Measurements from ENCODE around the gene PDK4. TPM values are rescaled to one million over a fixed set of nuclear protein-coding genes. Genes with fewer than 3 reads are reported as not detected.

PDK4 gene
- total RNA-seq: 100 to 1,000 TPM in 3 of 5 donors, 10 to 100 TPM in 2; 83.5 to 697 (median 176) TPM
- 100 to 1,000 TPM in 1 of 3 donors, 10 to 100 TPM in 2; 53.5 to 122 (median 93.5) TPM for polyA plus RNA-seq
- long read RNA-seq, donor 1, partial matches to known transcripts: 0 of 2 reads
- long read RNA-seq, donor 1, other reads (novel, unspliced or antisense): 0 of 2 reads
- long read RNA-seq, donor 2, partial matches to known transcripts: 0 of 4 reads
- long read RNA-seq, donor 2, other reads (novel, unspliced or antisense): 0 of 4 reads
- long read RNA-seq, donor 3, partial matches to known transcripts: 0 of 2 reads
- long read RNA-seq, donor 3, other reads (novel, unspliced or antisense): 0 of 2 reads
- long read RNA-seq, donor 4, partial matches to known transcripts: 0 of 1 reads
- long read RNA-seq, donor 4, other reads (novel, unspliced or antisense): 0 of 1 reads
- long read RNA-seq, donor 5, transcript PDK4-201 (11 exons, 3,576 nt): major isoform, 6 of 6 reads
- long read RNA-seq, donor 5, partial matches to known transcripts: 0 of 6 reads
- long read RNA-seq, donor 5, other reads (novel, unspliced or antisense): 0 of 6 reads
- long read RNA-seq, donor 6, partial matches to known transcripts: 0 of 2 reads
- long read RNA-seq, donor 6, other reads (novel, unspliced or antisense): 0 of 2 reads
- long read RNA-seq, donor 7, partial matches to known transcripts: 0 of 1 reads
- long read RNA-seq, donor 7, other reads (novel, unspliced or antisense): 0 of 1 reads
- long read RNA-seq, donor 8, partial matches to known transcripts: 0 of 1 reads
- long read RNA-seq, donor 8, other reads (novel, unspliced or antisense): 0 of 1 reads
- long read RNA-seq, donor 9: 0 reads
- long read RNA-seq, donor 10, partial matches to known transcripts: 0 of 1 reads
- long read RNA-seq, donor 10, other reads (novel, unspliced or antisense): 0 of 1 reads

- Histone ChIP-seq H3K36me3 (peaks cover 0 to 47% (median 34%) of the 10 kb centered on the region in 4 donors), H3K27me3 (peaks cover 0 to 7% (median 0%) of the 10 kb centered on the region in 3 donors), H3K9me3 (no peaks in the 10 kb centered on the region), H3K4me1 (peaks cover 11 to 45% (median 24%) of the 10 kb centered on the region in 4 donors), H3K4me3 (peak within 1 kb of the TSS; percentile 71 to 83 (median 80)), H3K27ac (peak within 1 kb of the TSS; percentile 95 to 98 (median 97))
- DNase-seq: peak; percentile 94 to 98
- 0 to 2% (median 2%) methylated on average over 20 to 63 of the region's 63 CpGs for WGBS, 5 donors
- TF ChIP-seq CTCF (IDR thresholded peaks at IDR 0.05) (no peak), POLR2A (IDR thresholded peaks at IDR 0.05) (peak in 2 of 4 donors; percentile 67 to 86), POLR2AphosphoS5 (IDR thresholded peaks at IDR 0.05) (peak; percentile 89 to 94 (median 90)), EP300 (IDR thresholded peaks at IDR 0.05) (peak; percentile 62)
- intact Hi-C loops (cut with DNase I; ENCODE audit: low total_unique reads): no loop called here
These were observed at the start of gene PDK4 for GRCh38 chr7:95596198-95597063. Gene PDK4, minus strand, starts transcription at chr7:95596516. Its CDS starts 223 bp downstream, at chr7:95596293.

- Histone ChIP-seq H3K27ac (no peak overlapping the region), H3K9me3 (no peaks in the 10 kb centered on the region), H3K36me3 (no peaks in the 10 kb centered on the region), H3K27me3 (no peaks in the 10 kb centered on the region), H3K4me1 (no peaks in the 10 kb centered on the region), H3K4me3 (no peak overlapping the region)
- intact Hi-C loops (cut with DNase I; ENCODE audit: low total_unique reads): no loop called here
- WGBS, 5 donors: 55 to 81% (median 73%) methylated on average over 5 of the region's 5 CpGs
- TF ChIP-seq EP300 (IDR thresholded peaks at IDR 0.05) (no peak), POLR2AphosphoS5 (IDR thresholded peaks at IDR 0.05) (no peak), POLR2A (IDR thresholded peaks at IDR 0.05) (no peak), CTCF (IDR thresholded peaks at IDR 0.05) (no peak)
- no peak for DNase-seq
These were observed 45.9 kb upstream of the PDK4 start for GRCh38 chr7:95642173-95642572.

- Histone ChIP-seq H3K27ac (no peak overlapping the region), H3K4me3 (no peak overlapping the region), H3K27me3 (no peaks in the 10 kb centered on the region), H3K36me3 (no peaks in the 10 kb centered on the region), H3K9me3 (no peaks in the 10 kb centered on the region), H3K4me1 (peaks cover 0 to 2% (median under 1%) of the 10 kb centered on the region in 4 donors)
- intact Hi-C loops (cut with DNase I; ENCODE audit: low total_unique reads): no loop called here
- no peak for DNase-seq
- TF ChIP-seq POLR2A (IDR thresholded peaks at IDR 0.05) (no peak), POLR2AphosphoS5 (IDR thresholded peaks at IDR 0.05) (no peak), CTCF (IDR thresholded peaks at IDR 0.05) (no peak), EP300 (IDR thresholded peaks at IDR 0.05) (no peak)
- 38 to 74% (median 60%) methylated on average over 2 of the region's 2 CpGs for WGBS, 5 donors
These were observed 40.0 kb upstream of the PDK4 start for GRCh38 chr7:95636140-95636940.

Measured in stomach (tissue), 19 donors.